ENCODE measurements around the gene HOXD11. TPM values are rescaled to one million over a fixed set of nuclear protein-coding genes. Genes with fewer than 3 reads are reported as not detected.

The HOXD11 gene
- total RNA-seq, 1 experiment from 2014 or later = not detected

- no peak for TF ChIP-seq ZNF512 (CRISPR knock-in tag; IDR thresholded peaks at IDR 0.05; ENCODE audit: borderline replicate concordance)
Measured at GRCh38 chr2:176152350-176153181, 45.5 kb downstream of the HOXD11 start (continued).

GRCh38 chr2:176154576-176155252 lies 47.6 kb downstream of the HOXD11 start:
- Mint-ChIP-seq H3K4me3 (no peak overlapping the region), H3K27me3 (ENCODE audit: low read depth) (peaks cover 100% of the 10 kb centered on the region), H3K9me3 (no peaks in the 10 kb centered on the region), H3K36me3 (peaks cover 2% of the 10 kb centered on the region; the same call in 1 of the 2 replicates), H3K27ac (no peak overlapping the region), H3K4me1 (peaks cover 34% of the 10 kb centered on the region)
- TF ChIP-seq ZNF532 (CRISPR knock-in tag; IDR thresholded peaks at IDR 0.05; ENCODE audit: borderline replicate concordance) (no peak), CDX4 (CRISPR knock-in tag; IDR thresholded peaks at IDR 0.05; ENCODE audit: borderline replicate concordance) (no peak), ATF1 (CRISPR knock-in tag; IDR thresholded peaks at IDR 0.05) (no peak), USF2 (CRISPR knock-in tag; IDR thresholded peaks at IDR 0.05) (no peak), GABPB1 (CRISPR knock-in tag; IDR thresholded peaks at IDR 0.05) (no peak), HMGXB4 (CRISPR knock-in tag; IDR thresholded peaks at IDR 0.05) (no peak), MXD4 (CRISPR knock-in tag; IDR thresholded peaks at IDR 0.05; ENCODE audit: borderline replicate concordance) (no peak), ZMAT4 (CRISPR knock-in tag; IDR thresholded peaks at IDR 0.05) (no peak), IRF1 (CRISPR knock-in tag; IDR thresholded peaks at IDR 0.05) (no peak), TEAD4 (CRISPR knock-in tag; IDR thresholded peaks at IDR 0.05) (no peak), GRHL2 (CRISPR knock-in tag; IDR thresholded peaks at IDR 0.05; ENCODE audit: insufficient replicate concordance, severe bottlenecking) (no peak), TEAD1 (CRISPR knock-in tag; IDR thresholded peaks at IDR 0.05) (no peak), FOXP4 (CRISPR knock-in tag; IDR thresholded peaks at IDR 0.05) (no peak), ZBTB43 (CRISPR knock-in tag; IDR thresholded peaks at IDR 0.05) (no peak), ZNF219 (CRISPR knock-in tag; IDR thresholded peaks at IDR 0.05; ENCODE audit: borderline replicate concordance) (no peak)
- CTCF ChIA-PET = interaction anchor here (0.6 to 2.6 kb wide), 6 partner anchors 10 to 482 kb away, joined by 3 to 13 read pairs (median 4); no protein-coding TSS in a partner anchor
- DNase-seq (ENCODE audit: low spot score) = no peak
- ATAC-seq = no peak
- POLR2A ChIA-PET = no interaction called here

Data from WTC11 (cell line).